H1 (cell line): ENCODE results near the gene NFAM1. TPM values are rescaled to one million over a fixed set of nuclear protein-coding genes. Genes with fewer than 3 reads are reported as not detected.

Experiments used
- ATF2 ChIP-seq: IDR thresholded peaks from 2 replicates; pipeline ENCODE4 v1.6.1; 2012; ENCODE audit warnings: low read length, inconsistent platforms
- GTF2F1 ChIP-seq: IDR thresholded peaks from 2 replicates; pipeline ENCODE4 v1.6.1; 2012; ENCODE audit warnings: low read depth, low read length, improper control_type of control experiment, borderline replicate concordance
- HDAC6 ChIP-seq: IDR thresholded peaks from one replicate; pipeline ENCODE4 v1.7.1; 2012; ENCODE audit warnings: low read depth, mild to moderate bottlenecking, inconsistent platforms, low read length, moderate library complexity
- NRF1 ChIP-seq: IDR thresholded peaks from 2 replicates; pipeline ENCODE4 v1.6.1; 2011; ENCODE audit warnings: mild to moderate bottlenecking, low read depth, low read length, improper control_type of control experiment
- RXRA ChIP-seq: IDR thresholded peaks from 2 replicates; pipeline ENCODE4 v1.6.1; 2011; ENCODE audit warnings: low read depth, mild to moderate bottlenecking, low read length, moderate library complexity; ENCODE audit not compliant: insufficient read depth
- USF2 ChIP-seq: IDR thresholded peaks from 2 replicates; pipeline ENCODE4 v1.6.1; 2011; ENCODE audit warnings: low read length, improper control_type of control experiment
- polyA plus RNA-seq, 7 experiments: library from polyadenylated mRNA; depleted of rRNA in 3 of 7; stranded (reverse) in 5 of 7; unstranded in 2 of 7; fragments of >200 nt in 5 of 7; fragments of 200-250 nt in 2 of 7; gene quantifications; 1 replicate in 5 of 7; 2 replicates in 1 of 7; 4 replicates in 1 of 7; pipeline versions ENCODE4 v1.2.1 to v1.2.3, GENCODE V29; 2011 to 2013; ENCODE audit warnings: missing spikeins in 2 of 7, mixed read lengths in 2 of 7
- total RNA-seq: library from RNA; stranded (reverse); fragmentation: NEBNext Ultra II Directional; extraction: Animal tissue kit (Norgen Biotek cat#: 25700); gene quantifications from 2 replicates; pipeline ENCODE4 v1.2.1, GENCODE V29; 2021
- TF ChIP-seq, protein P1 (sequence below), 3 experiments: IDR thresholded peaks; 1 replicate in 2 of 3; 2 replicates in 1 of 3; pipeline versions ENCODE4 v1.5.1 to v1.6.1; 2011; ENCODE audit warnings: low read length in 3 of 3, mild to moderate bottlenecking in 3 of 3, inconsistent platforms in 2 of 3, low read depth in 1 of 3, moderate library complexity in 1 of 3; ENCODE audit not compliant: insufficient read depth in 1 of 3; ENCODE audit errors: control extremely low read depth in 1 of 3

The NFAM1 gene
- total and polyA plus RNA-seq, 2 of the 8 experiments (the other 6 are each of a cell fraction or from before 2014, with no cell fraction given): 0.62 to 0.73 TPM

DNA sequence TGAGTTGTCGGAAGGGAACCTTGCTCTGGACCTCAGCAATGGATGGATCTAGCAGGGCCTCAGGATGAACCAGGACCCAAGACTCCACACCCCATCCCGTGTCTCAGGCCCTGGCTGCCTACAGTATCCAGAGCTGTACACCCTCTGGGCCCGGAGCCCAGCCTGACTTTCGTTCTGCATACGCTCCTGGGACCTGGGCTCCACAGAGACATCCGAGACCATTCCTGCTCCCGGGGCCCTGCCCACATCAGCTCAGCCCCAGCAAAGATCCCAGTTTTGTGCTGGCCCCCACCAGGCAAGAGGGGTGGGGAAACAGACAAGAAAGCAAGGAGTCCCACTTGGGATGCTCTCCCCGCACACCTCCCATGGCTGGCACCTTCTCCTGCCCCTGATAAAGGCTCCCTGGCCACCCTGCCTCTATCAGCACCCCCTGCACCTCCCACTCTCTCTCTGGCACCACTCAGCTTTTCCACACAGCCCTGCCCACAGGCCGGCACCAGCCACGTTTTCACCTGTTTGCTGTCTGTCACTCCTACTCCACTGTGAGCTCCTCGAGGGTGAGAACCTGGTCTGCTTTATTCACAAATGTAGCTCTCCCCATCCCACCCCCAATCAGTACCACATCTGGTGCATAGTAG lies 97.2 kb downstream of the NFAM1 start (continued):
- TF ChIP-seq ATF2 (no peak), USF2 (no peak), RXRA (no peak), HDAC6 (no peak), NRF1 (no peak), GTF2F1 (no peak)
- TF ChIP-seq, protein P1, sequence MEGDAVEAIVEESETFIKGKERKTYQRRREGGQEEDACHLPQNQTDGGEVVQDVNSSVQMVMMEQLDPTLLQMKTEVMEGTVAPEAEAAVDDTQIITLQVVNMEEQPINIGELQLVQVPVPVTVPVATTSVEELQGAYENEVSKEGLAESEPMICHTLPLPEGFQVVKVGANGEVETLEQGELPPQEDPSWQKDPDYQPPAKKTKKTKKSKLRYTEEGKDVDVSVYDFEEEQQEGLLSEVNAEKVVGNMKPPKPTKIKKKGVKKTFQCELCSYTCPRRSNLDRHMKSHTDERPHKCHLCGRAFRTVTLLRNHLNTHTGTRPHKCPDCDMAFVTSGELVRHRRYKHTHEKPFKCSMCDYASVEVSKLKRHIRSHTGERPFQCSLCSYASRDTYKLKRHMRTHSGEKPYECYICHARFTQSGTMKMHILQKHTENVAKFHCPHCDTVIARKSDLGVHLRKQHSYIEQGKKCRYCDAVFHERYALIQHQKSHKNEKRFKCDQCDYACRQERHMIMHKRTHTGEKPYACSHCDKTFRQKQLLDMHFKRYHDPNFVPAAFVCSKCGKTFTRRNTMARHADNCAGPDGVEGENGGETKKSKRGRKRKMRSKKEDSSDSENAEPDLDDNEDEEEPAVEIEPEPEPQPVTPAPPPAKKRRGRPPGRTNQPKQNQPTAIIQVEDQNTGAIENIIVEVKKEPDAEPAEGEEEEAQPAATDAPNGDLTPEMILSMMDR (IDR thresholded peaks at IDR 0.05; ENCODE audit: control extremely low read depth in 1 of 3, insufficient read depth in 1 of 3, low read depth in 1 of 3, low read length in 3 of 3): no peak
